Measurements from ENCODE around the gene ZNF592. TPM values are rescaled to one million over a fixed set of nuclear protein-coding genes. Genes with fewer than 3 reads are reported as not detected.

Gene ZNF592
- total and polyA plus RNA-seq, 4 donors, result 8.8 to 29.6 (median 16.2) TPM

GRCh38 chr15:84772031-84772430, 23.6 kb downstream of the ZNF592 start:
- Histone ChIP-seq H3K4me1 (ENCODE audit: control insufficient read depth in 5 of 5, insufficient read depth in 5 of 5, low read length in 5 of 5) (peaks cover 0 to 4% (median 0%) of the 10 kb centered on the region in 5 donors), H3K27ac (ENCODE audit: low read depth in 1 of 2, low read length in 1 of 2) (no peak overlapping the region), H3K36me3 (ENCODE audit: control insufficient read depth in 4 of 4, insufficient read depth in 4 of 4, low read length in 4 of 4) (peaks cover 3 to 14% (median 8%) of the 10 kb centered on the region in 4 donors), H3K4me3 (no peak overlapping the region), H3K9me3 (ENCODE audit: control insufficient read depth in 4 of 4, insufficient read depth in 3 of 4, low read length in 3 of 4) (no peaks in the 10 kb centered on the region), H3K9ac (ENCODE audit: insufficient read depth in 1 of 2, low read length in 2 of 2) (no peak overlapping the region), H3K27me3 (ENCODE audit: control insufficient read depth in 3 of 3, insufficient read depth in 3 of 3, low read length in 2 of 3) (no peaks in the 10 kb centered on the region)
- WGBS, 2 donors, result 36 to 52% methylated on average over 5 of the region's 5 CpGs
- no peak for ATAC-seq (ENCODE audit: insufficient read depth, low FRiP score)
- DNase-seq, result no peak
- no peak for TF ChIP-seq CTCF (IDR thresholded peaks at IDR 0.05; ENCODE audit: control extremely low read depth, extremely low read depth)

- no peak overlapping the region for H3K4me3 ChIP-seq
- 19 to 54% methylated on average over 2 of the region's 2 CpGs for WGBS, 2 donors
- H3K27ac ChIP-seq (ENCODE audit: low read depth in 1 of 2, low read length in 1 of 2), result no peak overlapping the region
- TF ChIP-seq CTCF (IDR thresholded peaks at IDR 0.05; ENCODE audit: control extremely low read depth, extremely low read depth), result no peak
- ATAC-seq (ENCODE audit: insufficient read depth, low FRiP score) (no peak), DNase-seq (no peak)
- no peaks in the 10 kb centered on the region for H3K9me3 ChIP-seq (ENCODE audit: control insufficient read depth in 4 of 4, insufficient read depth in 3 of 4, low read length in 3 of 4)
- H3K9ac ChIP-seq (ENCODE audit: insufficient read depth in 1 of 2, low read length in 2 of 2), result no peak overlapping the region
- peaks cover 0 to 11% (median 5%) of the 10 kb centered on the region in 4 donors for H3K36me3 ChIP-seq (ENCODE audit: control insufficient read depth in 4 of 4, insufficient read depth in 4 of 4, low read length in 4 of 4)
- no peaks in the 10 kb centered on the region for H3K27me3 ChIP-seq (ENCODE audit: control insufficient read depth in 3 of 3, insufficient read depth in 3 of 3, low read length in 2 of 3)
- peaks cover 0 to 4% (median 0%) of the 10 kb centered on the region in 5 donors for H3K4me1 ChIP-seq (ENCODE audit: control insufficient read depth in 5 of 5, insufficient read depth in 5 of 5, low read length in 5 of 5)
These were observed 24.1 kb downstream of the ZNF592 start for GRCh38 chr15:84772467-84772866.

- Histone ChIP-seq H3K36me3 (ENCODE audit: control insufficient read depth in 4 of 4, insufficient read depth in 4 of 4, low read length in 4 of 4) (peaks cover 0 to 10% (median 7%) of the 10 kb centered on the region in 4 donors), H3K9me3 (ENCODE audit: control insufficient read depth in 4 of 4, insufficient read depth in 3 of 4, low read length in 3 of 4) (no peaks in the 10 kb centered on the region), H3K4me1 (ENCODE audit: control insufficient read depth in 5 of 5, insufficient read depth in 5 of 5, low read length in 5 of 5) (peaks cover 0 to 4% (median 0%) of the 10 kb centered on the region in 5 donors), H3K27me3 (ENCODE audit: control insufficient read depth in 3 of 3, insufficient read depth in 3 of 3, low read length in 2 of 3) (no peaks in the 10 kb centered on the region), H3K27ac (ENCODE audit: low read depth in 1 of 2, low read length in 1 of 2) (no peak overlapping the region), H3K4me3 (no peak overlapping the region), H3K9ac (ENCODE audit: insufficient read depth in 1 of 2, low read length in 2 of 2) (no peak overlapping the region)
- WGBS, 2 donors, result 44 to 80% methylated on average over 3 of the region's 3 CpGs
- no peak for ATAC-seq (ENCODE audit: insufficient read depth, low FRiP score)
- TF ChIP-seq CTCF (IDR thresholded peaks at IDR 0.05; ENCODE audit: control extremely low read depth, extremely low read depth), result no peak
- no peak for DNase-seq
These were observed 25.3 kb downstream of the ZNF592 start for GRCh38 chr15:84773716-84774115.

GRCh38 chr15:84775867-84776449, 27.6 kb downstream of the ZNF592 start:
- WGBS, 2 donors, result 94 to 95% methylated on average over 1 of the region's 1 CpG
- H3K27me3 ChIP-seq (ENCODE audit: control insufficient read depth in 3 of 3, insufficient read depth in 3 of 3, low read length in 2 of 3), result no peaks in the 10 kb centered on the region
- H3K9me3 ChIP-seq (ENCODE audit: control insufficient read depth in 4 of 4, insufficient read depth in 3 of 4, low read length in 3 of 4), result no peaks in the 10 kb centered on the region
- peaks cover 0 to 3% (median 0%) of the 10 kb centered on the region in 5 donors for H3K4me1 ChIP-seq (ENCODE audit: control insufficient read depth in 5 of 5, insufficient read depth in 5 of 5, low read length in 5 of 5)
- ATAC-seq (ENCODE audit: insufficient read depth, low FRiP score) (no peak), DNase-seq (no peak)
- peaks cover 0 to 8% (median 2%) of the 10 kb centered on the region in 4 donors for H3K36me3 ChIP-seq (ENCODE audit: control insufficient read depth in 4 of 4, insufficient read depth in 4 of 4, low read length in 4 of 4)
- no peak overlapping the region for H3K9ac ChIP-seq (ENCODE audit: insufficient read depth in 1 of 2, low read length in 2 of 2)
- peak overlapping the region in 1 of 2 donors; percentile 45 for H3K27ac ChIP-seq (ENCODE audit: low read depth in 1 of 2, low read length in 1 of 2)
- H3K4me3 ChIP-seq, result no peak overlapping the region
- no peak for TF ChIP-seq CTCF (IDR thresholded peaks at IDR 0.05; ENCODE audit: control extremely low read depth, extremely low read depth)

All from lung (tissue), 12 donors.